OCI-LY1 (cell line): ENCODE measurements around the gene SCN1A.

ENCODE experiments used
- H2AFZ ChIP-seq: fragments of 200-600 bp; sonication (generic), shearing (Covaris generic); 2 replicates; pipeline ENCODE4 v1.6.0; 2014; ENCODE audit warnings: antibody characterized with exemption, mild to moderate bottlenecking, low read length
- H3F3A ChIP-seq: fragments of 200-600 bp; sonication (generic), shearing (Covaris generic); 2 replicates; pipeline ENCODE4 v1.6.0; 2014; ENCODE audit warnings: mild to moderate bottlenecking, antibody characterized with exemption, low read length, moderate library complexity; ENCODE audit not compliant: insufficient read depth
- H3K27ac ChIP-seq: fragments of 200-600 bp; sonication (generic); 2 replicates; pipeline ENCODE4 v1.5.1; 2014; ENCODE audit warnings: low read length, mixed run types, mild to moderate bottlenecking, low read depth; ENCODE audit not compliant: poor library complexity, severe bottlenecking
- H3K27me3 ChIP-seq: fragments of 200-600 bp; sonication (generic); 2 replicates; pipeline ENCODE4 v1.6.0; 2014; ENCODE audit warnings: antibody characterized with exemption, mild to moderate bottlenecking, low read length, moderate library complexity; ENCODE audit not compliant: insufficient read depth
- H3K36me3 ChIP-seq: fragments of 200-600 bp; sonication (generic); 2 replicates; pipeline ENCODE4 v1.6.1; 2014; ENCODE audit warnings: mild to moderate bottlenecking, antibody characterized with exemption, low read length, moderate library complexity, mixed read lengths; ENCODE audit not compliant: insufficient read depth
- H3K4me1 ChIP-seq: fragments of 200-600 bp; sonication (generic); 2 replicates; pipeline ENCODE4 v1.5.1; 2014; ENCODE audit warnings: mild to moderate bottlenecking, low read length, moderate library complexity; ENCODE audit not compliant: insufficient read depth, severe bottlenecking
- H3K4me2 ChIP-seq: fragments of 200-600 bp; sonication (generic), shearing (Covaris generic); 2 replicates; pipeline ENCODE4 v1.6.1; 2014; ENCODE audit warnings: low read length
- H3K4me3 ChIP-seq: fragments of 200-600 bp; sonication (generic); 2 replicates; pipeline ENCODE4 v1.5.1; 2014; ENCODE audit warnings: low read length, low read depth, mild to moderate bottlenecking, mixed read lengths; ENCODE audit not compliant: poor library complexity, severe bottlenecking
- H3K79me2 ChIP-seq: fragments of 200-600 bp; shearing (Covaris generic); 2 replicates; pipeline ENCODE4 v1.6.1; 2016; ENCODE audit warnings: mixed run types, low read length, mixed read lengths; ENCODE audit not compliant: insufficient read depth
- H3K9ac ChIP-seq: fragments of 200-600 bp; sonication (generic), shearing (Covaris generic); 2 replicates; pipeline ENCODE4 v1.6.1; 2014; ENCODE audit warnings: mild to moderate bottlenecking, low read length, mixed read lengths
- H3K9me2 ChIP-seq: fragments of 200-600 bp; sonication (generic), shearing (Covaris generic); 2 replicates; pipeline ENCODE4 v1.6.1; 2014; ENCODE audit warnings: low read depth, mild to moderate bottlenecking, low read length, mixed read lengths
- H3K9me3 ChIP-seq: fragments of 200-600 bp; shearing (Covaris generic); 2 replicates; pipeline ENCODE4 v1.6.1; 2014; ENCODE audit warnings: low read length, mixed read lengths
- H4K20me1 ChIP-seq: fragments of 200-600 bp; sonication (generic), shearing (Covaris generic); 2 replicates; pipeline ENCODE4 v1.6.0; 2016; ENCODE audit warnings: mild to moderate bottlenecking, low read length; ENCODE audit not compliant: insufficient read depth
- CTCF ChIP-seq: fragments of 200-600 bp; sonication (generic), shearing (Covaris generic); IDR thresholded peaks from 2 replicates; pipeline ENCODE4 v1.5.1; 2017; ENCODE audit warnings: mild to moderate bottlenecking, antibody characterized with exemption, low read length, moderate library complexity, mixed read lengths
- EZH2 ChIP-seq: fragments of 200-600 bp; sonication (generic), shearing (Covaris generic); IDR thresholded peaks from 2 replicates; pipeline ENCODE4 v1.8.0; 2017; ENCODE audit warnings: borderline replicate concordance, mixed run types, mild to moderate bottlenecking, antibody characterized with exemption, low read length, moderate library complexity, mixed read lengths

Gene SCN1A

GRCh38 chr2:166158546-166158945 lies 30.7 kb upstream of the SCN1A start:
- no peaks in the 10 kb centered on the region for H3K9me2 ChIP-seq
- no peaks in the 10 kb centered on the region; the same call in 1 of the 2 replicates for H3K27me3 ChIP-seq
- H3K9me3 ChIP-seq, result no peaks in the 10 kb centered on the region
- TF ChIP-seq EZH2 (no peak), CTCF (no peak)
- H3K4me3 ChIP-seq, result no peak overlapping the region
- no peaks in the 10 kb centered on the region for H3F3A ChIP-seq
- no peak overlapping the region for H3K4me2 ChIP-seq
- H3K4me1 ChIP-seq, result no peaks in the 10 kb centered on the region
- H4K20me1 ChIP-seq, result no peaks in the 10 kb centered on the region
- H3K79me2 ChIP-seq, result no peaks in the 10 kb centered on the region
- no peak overlapping the region for H3K27ac ChIP-seq
- H3K9ac ChIP-seq, result no peak overlapping the region
- H2AFZ ChIP-seq, result no peak overlapping the region
- no peaks in the 10 kb centered on the region for H3K36me3 ChIP-seq

GRCh38 chr2:166157578-166157977 lies 29.8 kb upstream of the SCN1A start:
- Histone ChIP-seq H3F3A (no peaks in the 10 kb centered on the region), H3K4me1 (no peaks in the 10 kb centered on the region), H3K36me3 (no peaks in the 10 kb centered on the region), H3K27ac (no peak overlapping the region), H3K4me2 (no peak overlapping the region), H3K4me3 (no peak overlapping the region), H3K9me3 (no peaks in the 10 kb centered on the region), H2AFZ (no peak overlapping the region), H3K9ac (no peak overlapping the region), H3K27me3 (no peaks in the 10 kb centered on the region; the same call in 1 of the 2 replicates), H3K79me2 (no peaks in the 10 kb centered on the region), H4K20me1 (no peaks in the 10 kb centered on the region), H3K9me2 (no peaks in the 10 kb centered on the region)
- TF ChIP-seq EZH2 (no peak), CTCF (no peak)

- Histone ChIP-seq H3K4me1 (no peaks in the 10 kb centered on the region), H3K9me2 (no peaks in the 10 kb centered on the region), H3K4me3 (no peak overlapping the region), H3K9me3 (no peaks in the 10 kb centered on the region), H3K4me2 (no peak overlapping the region), H3K79me2 (no peaks in the 10 kb centered on the region), H3K36me3 (no peaks in the 10 kb centered on the region), H3K27me3 (no peaks in the 10 kb centered on the region; the same call in 1 of the 2 replicates), H3K9ac (no peak overlapping the region), H2AFZ (no peak overlapping the region), H3K27ac (no peak overlapping the region), H4K20me1 (no peaks in the 10 kb centered on the region), H3F3A (no peaks in the 10 kb centered on the region)
- TF ChIP-seq CTCF, result no peak
- TF ChIP-seq EZH2, result no peak
Observed at GRCh38 chr2:166156985-166157490, 29.2 kb upstream of the SCN1A start.
